Right hindlimb (tissue), 1 donor: ENCODE data around the gene CHAT.

Source experiments
- DNase-seq: peaks from one replicate; pipeline ENCODE4 v3.0.0-alpha.2; 2018

The CHAT gene

GRCh38 chr10:49631975-49632374 is 18.1 kb downstream of the CHAT start:
- no peak for DNase-seq

GRCh38 chr10:49632406-49633317 is 18.8 kb downstream of the CHAT start:
- DNase-seq: peak; percentile 15

DNA sequence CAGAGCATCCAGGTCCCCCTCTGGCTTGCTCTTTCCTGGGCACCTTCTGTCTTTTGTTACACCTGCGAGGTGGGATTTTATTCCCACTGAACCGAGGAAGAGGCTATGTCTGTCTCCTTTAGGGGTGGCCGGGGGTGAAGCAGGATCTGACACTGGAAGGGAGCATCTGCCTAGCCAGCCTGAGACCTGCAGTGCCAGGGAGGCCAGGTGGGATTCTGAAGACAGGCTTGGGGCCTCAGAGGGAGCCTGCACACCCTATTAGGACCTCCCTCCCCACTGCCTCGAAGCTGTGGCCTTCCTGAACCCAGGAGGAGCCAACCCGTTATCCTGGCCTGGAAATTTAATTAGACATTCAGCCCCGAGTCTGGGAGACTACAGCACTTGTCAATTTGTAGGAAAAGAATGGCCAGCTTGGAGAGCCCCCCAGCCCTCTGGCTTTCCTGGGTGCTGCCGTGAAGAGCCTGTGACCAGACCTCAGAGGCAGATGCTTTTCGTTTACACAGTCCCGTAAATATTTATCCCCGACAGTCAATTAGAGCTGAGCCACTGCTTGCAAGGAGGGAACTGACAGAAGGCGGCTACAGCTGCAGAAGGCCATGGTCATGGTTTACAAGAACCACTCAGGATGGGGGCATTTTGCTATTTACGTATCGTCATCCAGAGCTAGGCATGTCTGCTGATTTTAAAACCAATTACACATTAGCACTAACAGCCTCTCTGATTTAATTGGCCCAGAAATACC is 19.7 kb downstream of the CHAT start:
- DNase-seq: no peak

DNA sequence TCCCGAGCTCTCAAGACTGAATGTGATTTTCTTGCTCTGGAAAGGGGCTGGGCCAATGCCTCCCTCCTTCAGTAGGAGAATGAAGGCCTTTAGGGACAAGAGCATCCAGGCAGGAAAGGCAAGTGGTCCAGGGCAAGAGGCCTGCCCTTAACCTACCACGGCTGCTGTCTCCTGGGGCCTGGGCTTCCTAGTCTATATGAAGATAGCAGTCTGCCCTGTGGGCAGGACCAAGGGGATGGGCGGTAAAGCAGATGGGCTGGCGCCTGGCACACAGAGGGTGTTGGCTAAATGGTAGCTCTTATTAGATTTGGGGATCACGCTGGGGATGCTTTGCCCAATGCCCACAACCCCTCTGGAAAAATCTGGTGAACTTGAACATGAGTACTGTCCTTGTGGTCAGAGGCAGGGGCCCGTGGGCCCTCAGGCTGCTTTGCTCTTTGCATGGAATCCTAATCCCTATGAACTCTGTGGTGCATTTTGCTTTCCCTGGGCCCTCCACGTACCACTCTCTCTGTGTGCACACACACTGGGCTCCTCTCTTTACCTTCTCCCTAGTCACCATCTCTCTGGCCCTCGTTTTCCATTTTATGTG is 20.3 kb downstream of the CHAT start:
- DNase-seq: no peak

DNA sequence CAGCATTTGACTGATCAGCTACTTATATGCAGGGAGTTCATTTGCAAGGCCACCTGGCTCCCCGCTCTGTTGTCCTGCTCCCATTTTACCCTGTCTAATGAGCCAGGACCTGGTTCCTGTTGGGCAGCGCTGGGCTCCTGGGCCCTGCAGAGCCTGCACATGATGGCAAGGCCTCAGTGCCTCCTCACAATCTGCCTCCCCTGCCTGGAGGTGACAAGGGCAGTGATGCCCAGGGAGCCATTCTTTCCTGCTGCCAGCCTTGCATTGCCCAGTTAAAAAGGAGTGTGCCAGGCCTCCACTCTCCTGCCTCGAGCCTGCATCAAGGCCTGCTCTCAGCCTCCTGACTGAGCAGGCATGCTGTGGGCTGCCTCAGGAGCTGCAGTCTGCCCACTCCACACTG is 28.5 kb downstream of the CHAT start:
- no peak for DNase-seq

DNA sequence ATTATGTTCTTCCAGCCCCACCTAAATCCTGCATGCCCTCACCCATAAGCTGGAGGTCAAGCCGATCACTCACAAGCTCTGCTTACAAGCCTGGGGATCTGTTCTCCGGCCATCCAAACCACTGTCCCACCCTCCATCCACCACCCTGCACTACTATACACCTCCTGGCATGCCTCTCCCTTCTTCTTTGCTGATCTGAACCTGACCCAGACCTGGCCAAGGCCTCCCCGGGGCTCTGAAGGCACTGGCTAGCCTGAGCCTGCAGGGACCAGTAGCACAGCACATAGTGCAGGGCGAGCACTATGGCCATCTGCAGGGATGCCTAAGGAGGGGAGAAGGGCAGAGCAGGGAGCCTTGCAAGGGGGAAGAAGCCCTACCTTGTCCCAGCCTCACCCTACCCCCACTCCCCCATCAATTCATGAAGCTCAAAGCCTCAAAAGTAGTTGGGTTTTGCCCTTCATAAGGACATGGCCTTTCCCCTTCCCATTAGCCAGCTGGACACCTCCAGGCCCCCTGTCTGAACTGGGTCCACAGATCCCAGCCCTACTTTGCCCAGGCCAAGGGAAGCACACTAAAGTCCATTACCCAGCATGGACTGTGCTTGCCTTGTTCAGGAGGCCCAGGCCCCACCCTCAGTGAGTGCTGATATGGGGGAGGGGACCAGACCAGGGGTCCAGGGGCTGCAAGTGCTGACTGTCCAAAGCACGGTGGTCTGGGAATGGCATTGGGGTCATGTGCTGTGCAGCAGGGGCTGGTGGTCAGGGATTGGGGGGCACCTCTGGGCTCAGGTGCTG is 29.6 kb downstream of the CHAT start:
- DNase-seq: no peak

DNA sequence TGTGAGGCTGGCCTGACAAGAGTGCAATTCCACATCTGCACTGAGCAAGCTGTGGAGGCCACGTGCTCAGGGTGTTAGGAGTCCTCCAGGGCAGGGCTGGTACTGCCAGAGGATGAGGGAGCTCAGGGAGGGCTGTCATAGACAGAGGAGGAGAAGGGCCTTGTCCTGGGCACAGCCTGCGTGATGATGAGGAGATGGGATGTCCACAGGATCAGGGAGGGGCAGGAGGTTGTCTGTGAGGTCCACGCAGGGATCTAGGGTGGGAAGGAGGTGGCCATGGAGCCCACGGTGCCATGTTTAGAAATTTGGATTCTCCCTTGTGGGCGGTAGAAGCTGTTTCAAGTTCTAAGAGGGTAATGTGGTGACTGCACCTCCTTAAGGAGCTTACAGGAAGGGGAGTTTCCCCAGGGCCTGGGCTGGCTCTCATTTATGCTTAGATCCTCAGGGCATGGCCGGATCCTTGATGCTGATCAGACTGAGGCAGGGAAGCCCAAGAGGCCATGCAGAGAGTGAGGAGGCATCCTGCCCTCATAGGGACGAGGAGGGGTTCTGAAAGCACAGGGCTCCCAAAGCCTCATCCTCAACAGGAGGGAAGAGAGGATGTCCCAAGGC is 30.3 kb downstream of the CHAT start:
- DNase-seq: no peak

DNA sequence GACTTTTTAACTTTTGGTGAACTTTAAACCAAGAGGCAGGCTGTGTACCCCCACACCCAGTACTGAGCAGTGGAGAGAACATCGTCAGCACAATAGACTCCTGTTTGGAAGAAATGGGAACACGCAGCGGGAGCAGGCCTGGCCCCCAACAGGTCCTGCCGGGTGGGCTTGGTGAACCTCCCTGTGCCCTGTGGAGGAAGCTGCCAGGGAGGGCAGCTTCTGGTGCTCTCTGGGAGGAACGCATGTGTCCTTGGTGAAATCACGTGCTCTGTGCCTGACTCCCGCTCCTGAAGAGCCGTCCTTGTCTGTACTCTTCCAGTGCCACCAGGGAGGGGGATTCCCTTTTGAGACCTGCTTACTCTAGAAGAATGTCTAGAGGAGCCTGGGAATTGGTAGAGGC is 31.6 kb downstream of the CHAT start:
- no peak for DNase-seq

DNA sequence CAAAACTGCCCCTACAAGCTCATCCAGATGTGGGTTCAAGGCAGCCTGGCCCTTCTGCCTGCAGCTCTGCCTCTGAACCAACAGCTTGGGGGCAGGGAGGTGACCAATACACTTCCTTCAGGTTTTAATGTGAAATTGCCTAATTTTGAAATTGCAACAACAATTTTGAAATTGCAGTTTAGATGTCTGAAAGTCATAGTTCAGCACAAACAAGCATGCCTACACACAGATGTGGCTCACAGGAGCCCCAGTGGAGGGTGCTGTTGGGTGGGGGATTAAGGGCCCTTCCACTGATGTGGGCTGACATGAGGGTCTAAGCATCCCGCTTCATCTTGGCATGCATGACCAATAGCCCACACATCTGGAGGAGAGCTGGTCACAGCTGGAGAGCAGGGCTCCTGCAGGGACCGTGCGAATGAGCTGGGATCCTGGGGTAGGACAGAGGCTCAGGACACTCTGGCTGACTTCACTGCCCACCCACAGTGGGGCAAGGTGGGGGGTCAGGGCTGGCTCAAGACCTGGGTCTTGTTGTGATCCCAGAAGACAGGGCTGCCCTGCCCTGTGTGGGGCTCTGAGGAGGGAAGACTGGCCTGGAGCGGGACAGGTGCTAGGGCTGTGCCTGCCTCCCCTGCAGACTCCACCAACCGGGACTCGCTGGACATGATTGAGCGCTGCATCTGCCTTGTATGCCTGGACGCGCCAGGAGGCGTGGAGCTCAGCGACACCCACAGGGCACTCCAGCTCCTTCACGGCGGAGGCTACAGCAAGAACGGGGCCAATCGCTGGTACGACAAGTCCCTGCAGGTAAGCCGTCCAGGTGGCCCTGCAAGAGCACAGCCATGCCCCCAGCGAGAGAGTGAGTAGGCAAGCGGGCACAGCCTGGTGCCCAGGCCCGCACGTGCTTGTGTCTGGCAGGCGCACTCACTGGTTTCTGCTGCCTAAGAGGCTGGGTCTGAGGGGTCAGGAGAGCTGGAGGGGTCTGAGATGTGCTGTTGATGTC is 32.3 kb downstream of the CHAT start:
- DNase-seq: no peak

- no peak for DNase-seq
These were observed 33.7 kb downstream of the CHAT start for GRCh38 chr10:49647554-49647953.

DNA sequence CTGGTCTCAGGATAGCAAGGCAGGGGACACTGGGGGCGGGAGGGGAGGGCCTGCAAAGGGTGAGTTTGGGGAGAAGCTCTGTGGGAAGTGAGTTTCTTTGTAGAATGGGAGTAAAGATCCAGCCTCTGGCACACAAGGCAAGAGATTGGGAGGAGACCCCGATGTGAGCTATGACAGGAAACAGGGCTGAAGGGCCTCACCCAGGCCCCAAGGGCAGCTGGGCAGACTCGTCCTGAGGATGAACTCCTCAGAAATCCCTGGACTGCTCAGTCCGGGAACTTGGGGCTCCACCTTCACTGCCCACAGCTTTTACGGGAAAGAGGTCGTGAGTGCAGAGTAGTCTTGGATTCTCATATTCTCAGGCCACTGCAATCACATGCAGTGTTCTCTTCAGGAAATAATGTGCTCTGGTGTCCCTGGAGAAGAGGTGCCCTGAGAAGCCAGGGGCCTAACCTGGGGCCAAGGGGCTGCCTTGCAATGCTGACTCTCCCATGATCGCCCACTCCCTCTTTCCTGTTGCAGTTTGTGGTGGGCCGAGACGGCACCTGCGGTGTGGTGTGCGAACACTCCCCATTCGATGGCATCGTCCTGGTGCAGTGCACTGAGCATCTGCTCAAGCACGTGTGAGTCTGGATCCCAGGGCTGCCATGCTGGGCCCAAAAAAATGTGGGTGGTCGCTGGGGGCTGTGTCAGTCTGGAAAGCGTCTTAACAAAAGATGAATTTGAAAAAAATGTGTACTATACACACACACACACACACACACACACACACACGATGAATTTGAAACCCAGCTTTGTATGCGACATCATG is 34.4 kb downstream of the CHAT start:
- DNase-seq: no peak

DNA sequence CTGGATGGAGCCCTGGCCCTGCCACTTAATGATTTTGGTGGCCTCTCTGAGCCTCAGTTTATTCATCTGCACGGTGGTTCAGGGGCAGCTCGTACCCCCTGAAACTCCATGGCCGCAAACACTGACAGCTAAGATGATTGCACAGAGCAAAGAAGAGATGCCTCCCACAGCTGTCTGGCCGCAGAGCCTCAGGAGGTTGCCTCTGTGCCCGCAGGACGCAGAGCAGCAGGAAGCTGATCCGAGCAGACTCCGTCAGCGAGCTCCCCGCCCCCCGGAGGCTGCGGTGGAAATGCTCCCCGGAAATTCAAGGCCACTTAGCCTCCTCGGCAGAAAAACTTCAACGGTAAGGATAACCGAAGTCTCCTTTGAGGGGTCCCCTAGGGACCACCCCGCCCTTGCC is 35.5 kb downstream of the CHAT start:
- no peak for DNase-seq

DNA sequence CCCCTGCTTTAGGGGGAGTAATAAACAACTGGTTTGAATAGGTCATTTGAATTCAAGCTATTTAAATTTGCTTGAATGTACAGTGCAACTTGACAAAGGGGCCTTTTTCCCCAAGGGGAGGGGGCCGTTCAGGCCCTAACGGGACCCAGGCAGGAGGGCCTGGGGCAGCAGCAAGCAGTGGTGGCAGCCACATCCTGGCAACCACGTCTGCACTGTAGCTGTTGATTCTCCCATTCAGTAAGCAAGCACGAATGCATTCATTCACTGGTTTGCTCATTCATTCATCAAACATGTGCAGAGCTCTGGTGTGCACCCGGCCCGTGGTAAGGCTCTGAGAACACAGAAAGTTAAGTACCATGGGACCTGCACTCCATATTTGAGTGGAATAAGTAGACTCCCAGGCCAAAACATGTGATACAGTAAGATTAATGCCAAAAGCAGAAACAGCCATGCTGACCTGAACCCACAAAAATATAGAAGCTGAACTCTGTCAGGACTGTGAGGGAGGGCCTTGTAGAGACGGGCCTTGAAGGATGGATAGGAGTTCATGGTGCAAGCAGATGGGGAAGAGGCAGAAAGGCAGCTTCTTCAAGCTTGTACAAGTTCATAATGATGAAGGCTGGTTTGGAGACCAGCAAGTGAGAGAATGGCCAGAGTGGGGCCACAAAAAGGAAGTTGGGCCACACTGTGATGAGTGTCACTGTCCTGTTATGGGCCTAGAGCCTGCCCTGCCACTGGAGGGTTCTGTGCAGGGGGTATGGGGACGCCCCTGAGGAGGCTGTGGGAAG is 36.3 kb downstream of the CHAT start:
- no peak for DNase-seq

- no peak for DNase-seq
These were observed 36.8 kb downstream of the CHAT start for GRCh38 chr10:49650724-49651034.

DNA sequence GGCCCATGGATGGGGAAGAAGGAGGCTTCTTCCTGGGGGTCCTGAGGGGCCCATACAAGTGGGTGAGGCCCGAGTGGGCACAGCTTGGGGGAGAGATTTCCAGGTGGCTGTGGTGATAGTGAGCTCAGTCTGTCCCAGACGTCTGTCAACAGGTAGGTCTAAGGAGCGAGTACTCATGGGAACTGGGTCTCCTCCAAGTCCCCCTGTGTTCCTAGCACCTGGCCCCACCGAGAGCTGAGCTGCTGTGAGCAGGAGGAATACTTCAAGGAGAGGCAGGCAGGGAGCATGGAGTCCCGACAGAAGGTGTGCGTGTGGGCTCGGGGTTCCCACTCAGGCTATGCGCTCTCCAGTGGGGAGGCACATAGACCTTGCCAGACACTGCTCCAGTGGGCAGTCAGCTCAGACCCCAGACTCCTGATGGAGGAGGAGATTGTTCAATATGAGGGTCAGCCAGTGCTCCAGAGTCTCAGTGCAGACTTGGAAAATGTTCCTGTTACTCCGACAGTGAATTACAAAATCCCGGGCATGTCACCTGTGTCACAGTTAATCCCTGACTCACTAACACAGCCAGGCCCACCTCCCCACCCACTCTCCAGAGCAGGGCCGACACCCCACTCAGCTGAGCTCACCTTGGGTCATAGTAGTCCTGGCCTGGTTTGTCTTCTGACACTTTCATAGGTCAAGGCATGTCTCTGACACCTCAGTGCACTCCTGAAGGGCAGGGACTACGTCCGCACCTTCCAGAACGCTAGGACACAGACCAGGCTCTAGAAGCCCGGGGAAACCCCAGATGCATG is 37.4 kb downstream of the CHAT start:
- no peak for DNase-seq

GRCh38 chr10:49651917-49652316 is 38.1 kb downstream of the CHAT start:
- no peak for DNase-seq

DNA sequence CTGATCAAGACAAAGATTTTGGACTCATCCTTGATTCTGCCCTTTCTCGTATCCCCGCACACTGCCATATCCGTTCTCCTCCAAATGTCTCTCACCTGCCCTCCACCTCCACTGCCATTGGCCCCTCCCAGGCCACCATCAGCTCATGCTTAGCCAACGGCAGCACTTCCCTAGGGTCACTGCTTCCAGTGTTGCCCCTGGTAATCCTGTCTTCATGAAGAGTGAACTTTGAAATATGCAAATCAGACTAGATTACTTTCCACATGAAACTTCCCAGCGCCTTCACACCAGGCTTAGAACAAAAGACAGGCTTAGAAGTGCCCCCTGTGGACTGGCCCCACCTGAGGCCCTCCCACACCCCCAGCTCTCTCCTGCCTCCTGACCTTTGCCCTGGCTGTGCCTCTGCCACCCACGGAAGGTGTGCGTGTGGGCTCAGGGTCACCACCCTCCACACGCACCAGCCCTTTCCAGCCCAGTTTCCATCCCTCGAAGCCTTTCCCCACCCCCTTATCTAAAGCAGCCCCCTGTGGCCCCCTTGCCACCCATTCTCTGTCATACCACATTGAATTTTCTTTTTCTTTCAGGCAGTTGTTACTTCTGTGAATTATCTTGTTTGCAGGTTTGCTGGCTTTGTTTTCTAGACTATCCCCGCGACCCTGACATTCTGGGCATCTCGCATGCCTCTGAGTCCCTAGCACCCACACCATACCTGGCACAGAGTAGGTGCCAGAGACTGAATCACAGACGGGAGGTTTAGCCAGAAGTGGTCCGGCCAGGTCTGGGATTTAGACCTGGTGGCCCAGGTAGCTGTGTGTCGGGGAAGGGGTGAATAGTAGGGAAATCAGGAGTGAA is 38.8 kb downstream of the CHAT start:
- no peak for DNase-seq
